CD14-positive monocyte (primary cell): ENCODE results near the gene CFL1. TPM values are rescaled to one million over a fixed set of nuclear protein-coding genes. Genes with fewer than 3 reads are reported as not detected.

ENCODE experiments used
- DNase-seq, 3 donors: peaks; one replicate each; pipeline ENCODE4 v3.0.0-alpha.2; 2011 to 2022
- H2AFZ ChIP-seq: 2 replicates; pipeline ENCODE4 v1.6.0; 2012; ENCODE audit warnings: mild to moderate bottlenecking, low read depth, low read length, inconsistent platforms; ENCODE audit not compliant: insufficient read depth, poor library complexity, severe bottlenecking
- H3K27ac ChIP-seq, 2 donors: 1 replicate in 1 of 2; 2 replicates in 1 of 2; pipeline ENCODE4 v1.5.1; 2012 to 2013; ENCODE audit warnings: low read length in 2 of 2, control low read depth in 1 of 2, inconsistent platforms in 1 of 2, low read depth in 1 of 2, mild to moderate bottlenecking in 1 of 2
- H3K27me3 ChIP-seq, 2 donors: one replicate each; pipeline versions ENCODE4 v1.6.0 to v1.6.1; 2011 to 2013; ENCODE audit warnings: low read length in 2 of 2; ENCODE audit not compliant: control insufficient read depth in 2 of 2, insufficient read depth in 2 of 2
- H3K36me3 ChIP-seq, 2 donors: replicated peaks in 1 of 2; 1 replicate in 1 of 2; 2 replicates in 1 of 2; pipeline versions ENCODE4 v1.5.1 to v1.6.1; 2012 to 2013; ENCODE audit warnings: low read length in 2 of 2, control low read depth in 1 of 2, inconsistent platforms in 1 of 2, mild to moderate bottlenecking in 1 of 2; ENCODE audit not compliant: insufficient read depth in 2 of 2, control insufficient read depth in 1 of 2
- H3K4me1 ChIP-seq, 2 donors: 1 replicate in 1 of 2; 2 replicates in 1 of 2; pipeline versions ENCODE4 v1.5.1 to v1.6.1; 2012 to 2013; ENCODE audit warnings: low read length in 2 of 2, control low read depth in 1 of 2, inconsistent platforms in 1 of 2, mild to moderate bottlenecking in 1 of 2, moderate library complexity in 1 of 2; ENCODE audit not compliant: insufficient read depth in 2 of 2, control insufficient read depth in 1 of 2
- H3K4me2 ChIP-seq: replicated peaks from 2 replicates; pipeline ENCODE3; 2012; ENCODE audit warnings: low read length, moderate library complexity, mild to moderate bottlenecking; ENCODE audit not compliant: poor library complexity, severe bottlenecking; ENCODE audit errors: extremely low read depth
- H3K4me3 ChIP-seq, 3 experiments: fragments of 200-600 bp in 1 of 3; sonication (generic) in 1 of 3; replicated peaks in 1 of 3; 1 replicate in 2 of 3; 2 replicates in 1 of 3; pipeline ENCODE4 v1.5.1; 2011 to 2013; ENCODE audit warnings: low read length in 3 of 3, mild to moderate bottlenecking in 3 of 3, control low read depth in 2 of 3, low read depth in 2 of 3, inconsistent platforms in 1 of 3, moderate library complexity in 1 of 3
- H3K79me2 ChIP-seq: 2 replicates; pipeline ENCODE4 v1.6.0; 2012; ENCODE audit warnings: mild to moderate bottlenecking, control low read depth, inconsistent platforms, low read length, moderate library complexity; ENCODE audit not compliant: insufficient read depth
- H3K9ac ChIP-seq: 2 replicates; pipeline ENCODE4 v1.6.0; 2017; ENCODE audit warnings: low read length, mild to moderate bottlenecking; ENCODE audit not compliant: insufficient read depth, poor library complexity, severe bottlenecking
- H3K9me3 ChIP-seq, 2 donors: replicated peaks in 1 of 2; 1 replicate in 1 of 2; 2 replicates in 1 of 2; pipeline versions ENCODE4 v1.5.1 to v1.6.1; 2012 to 2013; ENCODE audit warnings: low read length in 2 of 2, control low read depth in 1 of 2; ENCODE audit not compliant: control insufficient read depth in 1 of 2, insufficient read depth in 1 of 2
- H4K20me1 ChIP-seq: 2 replicates; pipeline ENCODE4 v1.6.0; 2012; ENCODE audit warnings: mild to moderate bottlenecking, low read length, control low read depth, moderate library complexity; ENCODE audit not compliant: insufficient read depth
- H3K27ac Mint-ChIP-seq, 7 donors: one replicate each; pipeline ENCODE4 v1.8.0; 2020; ENCODE audit warnings: mild to moderate bottlenecking in 7 of 7, mixed read lengths in 7 of 7, moderate library complexity in 6 of 7, inconsistent platforms in 2 of 7
- H3K27me3 Mint-ChIP-seq, 3 donors: one replicate each; pipeline ENCODE4 v1.8.0; 2021 to 2022; ENCODE audit warnings: low read depth in 3 of 3, mild to moderate bottlenecking in 3 of 3, mixed read lengths in 3 of 3, moderate library complexity in 3 of 3, inconsistent platforms in 1 of 3
- H3K36me3 Mint-ChIP-seq, 2 donors: one replicate each; pipeline ENCODE4 v1.8.0; 2020; ENCODE audit warnings: mixed read lengths in 2 of 2, inconsistent platforms in 1 of 2, mild to moderate bottlenecking in 1 of 2
- H3K4me1 Mint-ChIP-seq: one replicate; pipeline ENCODE4 v1.8.0; 2020; ENCODE audit warnings: mild to moderate bottlenecking, mixed read lengths
- H3K4me3 Mint-ChIP-seq, 2 donors: one replicate each; pipeline ENCODE4 v1.8.0; 2020; ENCODE audit warnings: mild to moderate bottlenecking in 2 of 2, mixed read lengths in 2 of 2, moderate library complexity in 1 of 2
- H3K9me3 Mint-ChIP-seq, 7 donors: one replicate each; pipeline ENCODE4 v1.8.0; 2020 to 2022; ENCODE audit warnings: mixed read lengths in 7 of 7, mild to moderate bottlenecking in 6 of 7, moderate library complexity in 6 of 7, inconsistent platforms in 2 of 7
- WGBS: methylation state at CpG from one replicate; pipeline ENCODE4 v1.1.5; 2013; ENCODE audit warnings: missing lambda C conversion rate; ENCODE audit not compliant: insufficient coverage; 5-methylcytosine and 5-hydroxymethylcytosine counted together
- intact Hi-C, 2 donors: fragments of 100-400 bp; cut with micrococcal nuclease; formaldehyde crosslinking; loops; one replicate each; pipeline versions ENCODE4 v1.15.0 to v1.15.1; 2023
- polyA plus RNA-seq, 3 donors: library from polyadenylated mRNA; depleted of rRNA in 1 of 3; unstranded in 2 of 3; stranded (reverse) in 1 of 3; fragments of 300-500 nt in 2 of 3; fragments of >200 nt in 1 of 3; fragmentation: Illumina TruSeq in 2 of 3; gene quantifications; 1 replicate in 2 of 3; 2 replicates in 1 of 3; pipeline ENCODE4 v1.2.3, GENCODE V29; 2012 to 2021
- TF ChIP-seq, protein P1 (sequence below): fragments of 200-600 bp; IDR thresholded peaks from one replicate; pipeline ENCODE4 v1.8.0; 2022; ENCODE audit warnings: antibody characterized with exemption, mild to moderate bottlenecking

CFL1 gene
- polyA plus RNA-seq, 3 donors, result 1,281 to 2,233 (median 1,889) TPM

DNA sequence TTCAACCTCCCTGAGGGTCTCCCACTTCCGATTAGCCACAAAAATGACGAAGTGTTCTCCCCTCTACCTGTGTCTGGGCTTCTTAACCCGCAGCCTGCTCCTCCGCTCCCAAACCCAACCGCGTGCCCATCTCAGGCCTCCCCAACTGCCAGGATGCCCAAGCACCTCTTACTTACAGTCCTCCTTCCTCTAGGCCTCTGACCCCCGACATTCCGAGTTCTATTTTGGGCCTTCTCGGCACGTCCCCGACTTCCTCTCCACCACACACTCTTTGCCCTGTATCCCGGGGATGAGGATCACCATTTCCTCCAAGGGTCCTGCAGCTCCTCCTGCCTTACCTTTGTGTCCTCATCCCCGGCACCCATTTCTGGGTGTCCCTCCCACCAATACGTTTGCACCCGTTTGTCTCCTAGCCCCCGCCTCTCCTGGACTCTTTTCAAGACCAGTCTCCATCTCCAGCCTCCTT, 1.9 kb upstream of the CFL1 start:
- Histone ChIP-seq H3K36me3 (peaks cover 42 to 51% of the 10 kb centered on the region in 2 donors), H3K4me3 (peak overlapping the region; percentile 59 to 98 (median 92)), H3K9ac (peak overlapping the region; percentile 86), H3K79me2 (peaks cover 62% of the 10 kb centered on the region), H3K27me3 (no peaks in the 10 kb centered on the region), H3K9me3 (no peaks in the 10 kb centered on the region), H2AFZ (peak overlapping the region; percentile 87), H3K4me1 (peaks cover 41 to 56% of the 10 kb centered on the region in 2 donors), H4K20me1 (peaks cover 56% of the 10 kb centered on the region), H3K4me2 (peak overlapping the region; percentile 96), H3K27ac (peak overlapping the region; percentile 86 to 95)
- DNase-seq, result no peak
- Mint-ChIP-seq H3K4me3 (peak overlapping the region; percentile 91 to 96), H3K27me3 (peaks cover 0 to 2% (median 1%) of the 10 kb centered on the region in 3 donors), H3K9me3 (peaks cover 0 to 5% (median 0%) of the 10 kb centered on the region in 7 donors), H3K27ac (peak overlapping the region; percentile 91 to 99 (median 97)), H3K36me3 (peaks cover 37 to 54% of the 10 kb centered on the region in 2 donors), H3K4me1 (peaks cover 43% of the 10 kb centered on the region)
- under 1% methylated on average over 15 of the region's 16 CpGs for WGBS
- TF ChIP-seq, protein P1, sequence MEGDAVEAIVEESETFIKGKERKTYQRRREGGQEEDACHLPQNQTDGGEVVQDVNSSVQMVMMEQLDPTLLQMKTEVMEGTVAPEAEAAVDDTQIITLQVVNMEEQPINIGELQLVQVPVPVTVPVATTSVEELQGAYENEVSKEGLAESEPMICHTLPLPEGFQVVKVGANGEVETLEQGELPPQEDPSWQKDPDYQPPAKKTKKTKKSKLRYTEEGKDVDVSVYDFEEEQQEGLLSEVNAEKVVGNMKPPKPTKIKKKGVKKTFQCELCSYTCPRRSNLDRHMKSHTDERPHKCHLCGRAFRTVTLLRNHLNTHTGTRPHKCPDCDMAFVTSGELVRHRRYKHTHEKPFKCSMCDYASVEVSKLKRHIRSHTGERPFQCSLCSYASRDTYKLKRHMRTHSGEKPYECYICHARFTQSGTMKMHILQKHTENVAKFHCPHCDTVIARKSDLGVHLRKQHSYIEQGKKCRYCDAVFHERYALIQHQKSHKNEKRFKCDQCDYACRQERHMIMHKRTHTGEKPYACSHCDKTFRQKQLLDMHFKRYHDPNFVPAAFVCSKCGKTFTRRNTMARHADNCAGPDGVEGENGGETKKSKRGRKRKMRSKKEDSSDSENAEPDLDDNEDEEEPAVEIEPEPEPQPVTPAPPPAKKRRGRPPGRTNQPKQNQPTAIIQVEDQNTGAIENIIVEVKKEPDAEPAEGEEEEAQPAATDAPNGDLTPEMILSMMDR, result no peak
- intact Hi-C loops, result loop anchor here in 1 of 2 donors (2.0 kb wide), 1 partner anchor 13 kb away; the partner anchor contains the start of gene EFEMP2

DNA sequence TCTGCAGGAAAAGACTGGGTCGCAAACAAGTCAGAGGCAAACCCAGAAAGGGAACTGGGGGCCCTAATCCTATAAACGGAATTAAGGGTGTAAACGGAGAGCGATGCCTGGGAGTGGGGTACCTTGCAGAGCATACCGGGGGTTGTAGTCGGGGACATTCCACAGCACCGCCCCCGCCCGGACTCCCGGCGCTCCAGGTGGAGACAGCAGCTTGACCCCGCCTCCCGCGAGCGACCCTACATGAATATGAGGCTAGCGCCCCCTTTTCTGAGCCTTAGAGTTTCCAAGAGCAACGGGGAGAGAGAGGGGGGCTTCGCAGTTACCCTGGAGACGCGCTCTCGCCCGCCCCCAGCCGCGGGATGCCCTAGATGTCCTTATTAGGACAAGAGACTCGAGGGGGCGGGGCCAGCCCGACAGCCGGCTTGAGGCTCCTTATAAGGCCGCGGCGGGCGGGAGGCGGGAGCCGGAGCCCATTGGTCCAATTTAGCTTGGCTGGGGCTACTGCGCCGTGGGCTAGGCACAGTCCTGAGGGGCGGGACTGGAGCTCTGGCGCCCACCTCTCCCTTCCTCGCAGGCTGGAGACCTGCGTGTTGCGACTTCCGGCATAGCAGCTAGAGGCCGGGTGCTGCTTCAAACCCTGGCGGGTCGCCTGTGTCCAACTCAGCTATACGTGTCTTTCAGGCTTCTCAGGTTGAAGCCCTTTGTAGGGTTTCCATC, 1.3 kb upstream of the CFL1 start:
- Histone ChIP-seq H3K9me3 (no peaks in the 10 kb centered on the region), H3K9ac (peak overlapping the region; percentile 86), H3K4me3 (peak overlapping the region; percentile 59 to 98 (median 92)), H2AFZ (peak overlapping the region; percentile 87), H3K4me2 (peak overlapping the region; percentile 96), H3K79me2 (peaks cover 68% of the 10 kb centered on the region), H3K4me1 (peaks cover 41 to 56% of the 10 kb centered on the region in 2 donors), H3K36me3 (peaks cover 42 to 51% of the 10 kb centered on the region in 2 donors), H3K27ac (peak overlapping the region; percentile 86 to 95), H3K27me3 (no peaks in the 10 kb centered on the region), H4K20me1 (peaks cover 62% of the 10 kb centered on the region)
- H3K27ac Mint-ChIP-seq, result peak overlapping the region; percentile 91 to 99 (median 97)
- intact Hi-C loops, result loop anchor here in 1 of 2 donors (2.0 kb wide), 1 partner anchor 14 kb away; the partner anchor contains the start of gene EFEMP2
- H3K9me3 Mint-ChIP-seq, result peaks cover 0 to 5% (median 0%) of the 10 kb centered on the region in 7 donors
- peaks cover 49% of the 10 kb centered on the region for H3K4me1 Mint-ChIP-seq
- peaks cover 0 to 2% (median 1%) of the 10 kb centered on the region in 3 donors for H3K27me3 Mint-ChIP-seq
- under 1% methylated on average over 45 of the region's 46 CpGs for WGBS
- TF ChIP-seq, protein P1, result no peak
- peak overlapping the region; percentile 91 to 96 for H3K4me3 Mint-ChIP-seq
- peaks cover 40 to 54% of the 10 kb centered on the region in 2 donors for H3K36me3 Mint-ChIP-seq
- peak; percentile 84 to 95 (median 88) for DNase-seq
